ENCODE measurements around the gene SLC32A1.

The SLC32A1 gene

DNA sequence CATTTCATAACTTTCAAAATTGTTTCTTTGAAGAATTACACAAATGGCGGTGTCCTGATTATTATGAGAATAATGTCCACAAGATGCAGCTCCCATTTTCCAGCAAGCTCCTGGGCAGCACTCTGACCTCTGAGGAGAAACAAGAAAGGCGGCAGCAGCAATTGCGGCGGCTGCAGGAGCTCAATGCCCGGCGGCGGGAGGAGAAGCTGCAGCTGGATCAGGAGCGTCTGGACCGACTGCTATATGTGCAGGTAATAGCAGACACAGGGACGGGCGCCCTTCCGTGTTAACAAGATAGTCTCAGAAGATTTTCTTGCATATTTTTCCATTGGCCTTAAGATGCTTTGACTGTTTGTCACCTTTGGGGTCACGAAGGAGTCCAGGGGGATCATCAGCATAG, 30.6 kb downstream of the SLC32A1 start:
- TF ChIP-seq GATA1 (IDR thresholded peaks at IDR 0.05; ENCODE audit: low read depth, low read length), result no peak
- no peak for TF ChIP-seq POLR2A (IDR thresholded peaks at IDR 0.05; ENCODE audit: low read length)
- DNase-seq, result no peak

DNA sequence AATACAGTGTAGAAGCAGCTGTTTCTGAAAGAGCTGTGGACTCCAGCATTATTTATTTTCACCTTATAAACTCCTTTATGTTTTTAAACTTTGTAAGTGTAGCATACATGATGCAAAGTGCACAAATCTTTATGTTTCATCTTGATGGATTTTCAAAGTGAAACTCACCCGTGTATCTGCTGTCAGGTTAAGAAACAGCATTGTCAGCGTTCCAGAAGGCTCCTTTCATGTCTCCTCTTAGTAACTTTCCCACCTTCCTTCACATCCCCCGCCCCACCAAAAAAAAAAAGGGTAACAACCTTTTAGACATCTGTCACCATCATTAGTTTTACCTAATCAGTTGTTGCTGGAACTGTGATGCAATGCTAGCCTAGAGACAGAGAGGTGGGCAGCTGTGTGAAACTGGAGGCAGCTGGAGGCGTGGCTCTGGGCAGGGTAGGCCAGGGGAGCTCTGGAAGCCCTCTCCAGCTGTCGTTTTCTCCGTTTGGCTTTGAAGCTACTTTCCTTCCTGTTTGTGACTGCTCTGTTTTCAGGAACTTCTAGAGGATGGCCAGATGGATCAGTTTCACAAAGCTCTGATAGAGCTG, 31.1 kb downstream of the SLC32A1 start:
- TF ChIP-seq GATA1 (IDR thresholded peaks at IDR 0.05; ENCODE audit: low read depth, low read length) (no peak), POLR2A (IDR thresholded peaks at IDR 0.05; ENCODE audit: low read length) (no peak)
- DNase-seq, result no peak

DNA sequence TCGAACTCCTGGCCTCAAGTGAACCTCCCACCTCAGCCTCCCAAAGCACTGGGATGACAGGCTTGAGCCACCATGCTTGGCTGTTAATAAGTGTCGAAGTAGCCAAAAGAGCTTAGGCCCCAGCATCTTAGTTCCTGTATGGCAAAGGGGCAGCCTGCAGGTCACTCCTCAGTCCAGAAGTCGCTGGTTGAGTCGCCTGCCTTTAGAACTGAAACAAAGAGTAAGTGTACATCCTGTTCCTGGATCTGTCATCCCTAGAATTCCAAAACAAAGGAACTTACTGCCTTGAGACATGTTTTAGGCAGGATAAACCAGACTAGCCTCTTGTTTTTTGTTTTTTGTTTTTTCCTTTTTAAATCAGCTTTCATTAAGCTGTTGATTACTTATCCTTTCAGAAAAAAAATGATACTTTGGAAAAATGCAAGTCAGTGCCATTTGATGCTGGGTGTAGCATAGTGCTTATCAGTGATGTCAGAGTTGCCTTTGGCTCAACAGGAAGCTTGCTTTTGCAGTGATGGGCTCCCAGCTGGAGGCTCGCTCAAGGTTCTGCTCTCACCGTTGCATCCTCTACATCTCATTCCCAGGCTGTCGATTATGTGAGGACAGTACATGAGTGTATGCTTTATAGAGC, 33.0 kb downstream of the SLC32A1 start:
- peak; percentile 82 to 86 for DNase-seq
- no peak for TF ChIP-seq POLR2A (IDR thresholded peaks at IDR 0.05; ENCODE audit: low read length)
- no peak for TF ChIP-seq GATA1 (IDR thresholded peaks at IDR 0.05; ENCODE audit: low read depth, low read length)

DNA sequence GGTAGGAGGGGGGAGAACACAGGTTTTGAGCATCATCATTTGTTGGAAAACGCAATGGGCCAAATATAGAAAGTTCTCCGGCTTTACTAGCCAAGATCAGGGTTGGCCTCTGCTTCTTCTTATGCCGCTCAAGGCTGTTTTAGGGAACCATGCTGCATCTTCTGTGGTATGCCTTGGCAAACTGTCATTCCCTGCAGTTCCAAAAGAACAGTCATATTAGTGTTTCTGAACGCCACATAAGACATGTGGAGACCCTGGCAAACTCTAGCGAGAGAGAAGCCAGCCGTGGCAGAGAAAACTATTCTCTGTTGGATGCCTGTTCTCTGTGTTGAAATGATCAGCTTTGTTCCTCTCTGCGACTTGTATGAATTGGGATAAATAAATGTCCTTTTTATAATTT, 34.8 kb downstream of the SLC32A1 start:
- no peak for TF ChIP-seq GATA1 (IDR thresholded peaks at IDR 0.05; ENCODE audit: low read depth, low read length)
- no peak for TF ChIP-seq POLR2A (IDR thresholded peaks at IDR 0.05; ENCODE audit: low read length)
- DNase-seq, result no peak

DNA sequence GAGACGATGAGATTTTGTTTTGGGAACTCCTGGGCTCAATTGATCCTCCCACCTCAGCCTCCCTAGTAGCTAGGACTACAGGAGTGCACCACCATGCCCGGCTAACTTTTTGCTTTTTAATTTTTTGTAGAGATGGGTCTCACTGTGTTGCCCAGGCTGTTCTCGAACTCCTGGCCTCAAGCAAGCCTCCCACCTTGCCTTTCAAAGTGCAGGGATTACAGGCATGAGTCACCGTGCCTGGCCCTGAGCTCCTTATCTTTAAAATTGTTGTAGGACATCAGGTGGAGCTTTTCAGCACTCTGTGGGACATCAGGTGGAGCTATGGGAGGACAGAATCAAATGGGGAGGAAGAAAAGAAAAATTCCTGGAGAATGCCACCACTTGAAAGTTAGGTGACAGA, 36.7 kb downstream of the SLC32A1 start:
- no peak for DNase-seq
- TF ChIP-seq GATA1 (IDR thresholded peaks at IDR 0.05; ENCODE audit: low read depth, low read length) (no peak), POLR2A (IDR thresholded peaks at IDR 0.05; ENCODE audit: low read length) (no peak)

DNA sequence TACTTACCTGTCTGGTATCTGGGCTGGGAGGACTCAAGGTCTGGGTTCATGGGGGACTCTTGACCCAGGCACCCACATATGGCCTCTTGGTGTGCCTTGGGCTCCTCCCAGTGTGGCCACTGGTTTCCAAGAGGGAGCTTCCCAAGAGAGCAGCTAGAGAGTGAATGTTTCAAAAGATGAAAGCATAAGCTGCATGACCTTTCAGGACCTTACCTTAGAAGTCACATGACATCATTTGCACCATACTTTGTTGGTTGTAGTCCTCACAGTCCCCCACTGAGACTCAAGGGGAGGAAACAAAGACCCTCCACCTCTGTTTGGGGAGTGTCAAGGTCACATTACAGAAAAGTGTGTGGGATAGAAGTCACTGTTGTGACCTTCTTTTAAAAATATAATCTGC, 37.9 kb downstream of the SLC32A1 start:
- DNase-seq, result no peak
- TF ChIP-seq POLR2A (IDR thresholded peaks at IDR 0.05; ENCODE audit: low read length) (no peak), GATA1 (IDR thresholded peaks at IDR 0.05; ENCODE audit: low read depth, low read length) (no peak)

DNA sequence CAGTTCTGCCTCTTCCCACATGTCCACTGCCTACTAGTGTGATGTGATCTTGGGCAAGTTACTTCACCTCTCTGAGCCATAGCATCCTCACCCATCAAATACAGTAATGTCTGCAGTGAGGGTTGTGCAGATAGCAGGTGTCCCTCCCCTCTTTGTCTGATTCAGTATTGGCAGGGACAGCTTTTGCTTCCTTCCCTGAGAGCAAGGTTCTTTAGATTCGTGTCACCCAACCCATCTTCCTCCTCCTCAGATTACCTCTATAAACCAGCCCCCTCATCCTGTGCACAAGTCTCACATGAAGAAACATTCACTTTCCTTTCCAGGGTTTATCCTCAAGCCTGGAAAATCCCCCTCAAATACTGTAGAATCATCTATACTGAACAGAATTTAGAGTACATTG, 39.3 kb downstream of the SLC32A1 start:
- no peak for DNase-seq
- no peak for TF ChIP-seq POLR2A (IDR thresholded peaks at IDR 0.05; ENCODE audit: low read length)
- no peak for TF ChIP-seq GATA1 (IDR thresholded peaks at IDR 0.05; ENCODE audit: low read depth, low read length)

DNA sequence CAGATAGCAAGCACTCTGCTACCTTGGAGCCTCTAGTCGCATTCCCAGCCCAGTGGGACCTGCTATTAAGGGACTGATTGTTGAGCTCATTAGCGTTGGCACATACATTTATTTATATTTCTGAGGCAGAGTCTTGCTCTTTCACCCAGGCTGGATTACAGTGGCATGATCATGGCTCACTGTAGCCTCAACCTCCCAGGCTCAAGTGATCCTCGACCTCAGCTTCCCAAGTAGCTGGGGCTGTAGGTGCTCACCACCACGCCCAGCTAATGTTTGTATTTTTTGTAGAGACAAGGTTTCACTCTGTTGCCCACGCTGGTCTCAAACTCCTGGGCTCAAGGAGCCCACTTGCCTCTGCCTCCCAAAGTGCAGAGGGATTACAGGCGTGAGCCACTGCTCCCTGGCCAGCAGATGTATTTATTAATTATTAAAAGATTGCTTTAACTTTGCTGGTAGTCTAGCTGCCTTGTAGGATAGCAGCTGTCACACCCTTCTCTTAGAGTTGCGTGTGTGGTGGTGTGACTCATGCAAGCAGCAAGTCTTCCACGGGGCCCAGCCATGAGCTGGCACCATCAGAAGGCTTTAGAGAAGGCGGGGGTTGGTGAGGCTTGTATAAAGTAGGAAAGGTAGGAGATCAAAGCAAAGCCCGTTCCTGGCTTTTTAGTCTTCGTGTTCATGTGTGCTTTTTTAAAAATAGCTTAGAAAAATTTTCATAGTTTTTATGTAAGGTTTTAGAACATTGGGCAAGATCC, 40.5 kb downstream of the SLC32A1 start:
- peak; percentile 56 to 84 for DNase-seq
- TF ChIP-seq POLR2A (IDR thresholded peaks at IDR 0.05; ENCODE audit: low read length) (no peak), GATA1 (IDR thresholded peaks at IDR 0.05; ENCODE audit: low read depth, low read length) (no peak)

DNA sequence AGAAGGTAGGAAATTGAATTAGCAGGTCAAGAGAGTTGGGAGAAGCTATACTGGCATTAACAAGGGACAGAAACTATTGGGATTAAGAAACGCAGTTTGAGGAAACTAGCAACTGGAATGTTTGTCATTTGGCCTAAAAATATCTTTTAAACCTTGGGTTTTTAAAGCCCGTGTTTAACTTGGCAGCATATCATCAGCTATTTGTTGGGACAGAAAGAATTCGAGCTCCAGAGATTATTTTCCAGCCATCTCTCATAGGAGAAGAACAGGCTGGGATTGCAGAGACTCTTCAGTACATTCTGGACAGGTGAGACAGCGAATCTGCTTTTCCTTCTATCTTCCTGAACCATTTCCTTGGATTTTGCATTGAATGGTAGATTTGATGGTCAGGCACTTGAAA, 41.8 kb downstream of the SLC32A1 start:
- no peak for TF ChIP-seq GATA1 (IDR thresholded peaks at IDR 0.05; ENCODE audit: low read depth, low read length)
- TF ChIP-seq POLR2A (IDR thresholded peaks at IDR 0.05; ENCODE audit: low read length), result no peak
- no peak for DNase-seq

DNA sequence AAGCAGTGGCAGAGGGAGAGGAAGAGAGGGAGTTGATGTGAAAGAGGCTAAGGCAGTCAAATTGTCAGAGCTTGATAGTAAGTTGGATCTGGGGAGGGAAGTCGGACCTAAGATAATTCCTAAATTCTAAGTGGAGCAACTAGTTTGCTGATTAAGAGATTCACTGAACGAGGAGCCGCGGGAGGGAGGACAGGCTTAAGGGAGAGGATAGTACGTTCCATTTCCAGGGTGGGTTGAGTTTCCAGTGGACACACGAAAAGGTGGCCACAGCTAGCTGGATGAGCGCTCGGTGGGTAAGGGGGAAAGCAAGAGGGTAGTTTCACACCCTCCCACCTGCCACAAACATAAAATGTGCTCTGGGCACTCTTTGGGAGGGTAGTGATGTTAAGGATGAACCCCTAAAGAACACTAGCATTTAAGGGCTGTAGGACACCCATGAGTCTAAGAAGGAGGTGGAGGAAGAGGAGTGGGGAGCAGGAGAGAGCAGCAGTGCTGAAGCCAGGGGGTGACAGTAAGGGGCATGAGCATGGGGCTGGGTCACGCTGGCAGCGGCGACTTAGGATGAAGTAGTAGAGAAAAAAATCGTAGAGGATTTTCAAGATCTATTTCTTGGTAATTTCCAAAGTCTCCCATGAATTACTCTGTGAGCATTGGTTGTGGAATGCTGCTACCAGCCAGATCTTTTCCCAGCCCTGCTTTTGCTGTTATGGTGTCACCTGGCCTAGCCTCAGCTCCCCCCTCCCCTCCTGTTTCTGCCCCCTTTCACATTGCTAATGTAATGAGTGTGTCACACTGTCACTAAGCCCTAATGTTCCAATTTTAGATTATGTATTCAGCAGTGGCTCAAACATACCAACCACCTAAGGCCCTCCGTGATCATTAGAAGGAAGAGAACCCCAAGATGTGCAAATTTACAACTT, 45.4 kb downstream of the SLC32A1 start:
- TF ChIP-seq POLR2A (IDR thresholded peaks at IDR 0.05; ENCODE audit: low read length) (no peak), GATA1 (IDR thresholded peaks at IDR 0.05; ENCODE audit: low read depth, low read length) (no peak)
- no peak for DNase-seq

DNA sequence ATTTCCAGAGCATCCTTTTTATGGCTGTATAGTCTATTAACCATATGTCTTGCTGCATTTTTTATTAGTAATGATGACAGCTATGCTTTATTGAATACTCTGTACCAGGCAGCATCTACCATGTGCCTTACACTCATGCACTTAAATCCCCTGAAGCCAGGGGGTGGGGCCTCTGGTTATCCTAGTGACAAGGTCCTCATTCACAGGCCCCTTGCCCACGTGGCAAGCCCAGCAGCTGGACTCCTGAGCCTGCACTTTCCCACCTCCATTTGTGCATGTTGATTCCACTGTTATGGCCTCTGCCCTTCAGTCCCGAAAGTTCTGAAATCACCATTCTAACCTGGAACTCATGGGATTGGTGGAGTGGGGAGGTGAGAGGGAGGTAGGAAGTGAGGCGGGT, 46.3 kb downstream of the SLC32A1 start:
- TF ChIP-seq POLR2A (IDR thresholded peaks at IDR 0.05; ENCODE audit: low read length), result no peak
- no peak for TF ChIP-seq GATA1 (IDR thresholded peaks at IDR 0.05; ENCODE audit: low read depth, low read length)
- DNase-seq, result no peak

DNA sequence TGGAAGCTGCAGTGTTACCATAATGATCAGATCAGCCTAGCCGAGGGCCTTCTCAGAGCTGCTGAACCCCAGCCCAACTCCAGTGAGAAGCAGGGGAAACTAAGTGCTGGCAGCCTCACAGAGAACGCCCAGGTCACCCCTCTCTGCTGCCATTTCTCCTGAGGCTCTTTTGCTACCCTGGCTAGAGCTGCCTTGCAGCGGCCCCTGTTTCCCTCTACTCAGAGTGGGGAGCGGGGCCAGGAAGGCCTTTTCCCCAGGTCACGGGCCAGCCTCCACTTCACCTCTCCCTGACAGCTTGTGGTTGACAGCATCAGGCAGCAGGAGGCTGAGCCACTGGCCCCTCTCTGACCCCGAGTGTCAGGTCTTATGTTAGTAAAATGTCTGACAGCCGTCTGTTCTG, 46.7 kb downstream of the SLC32A1 start:
- no peak for DNase-seq
- TF ChIP-seq POLR2A (IDR thresholded peaks at IDR 0.05; ENCODE audit: low read length) (no peak), GATA1 (IDR thresholded peaks at IDR 0.05; ENCODE audit: low read depth, low read length) (no peak)

DNA sequence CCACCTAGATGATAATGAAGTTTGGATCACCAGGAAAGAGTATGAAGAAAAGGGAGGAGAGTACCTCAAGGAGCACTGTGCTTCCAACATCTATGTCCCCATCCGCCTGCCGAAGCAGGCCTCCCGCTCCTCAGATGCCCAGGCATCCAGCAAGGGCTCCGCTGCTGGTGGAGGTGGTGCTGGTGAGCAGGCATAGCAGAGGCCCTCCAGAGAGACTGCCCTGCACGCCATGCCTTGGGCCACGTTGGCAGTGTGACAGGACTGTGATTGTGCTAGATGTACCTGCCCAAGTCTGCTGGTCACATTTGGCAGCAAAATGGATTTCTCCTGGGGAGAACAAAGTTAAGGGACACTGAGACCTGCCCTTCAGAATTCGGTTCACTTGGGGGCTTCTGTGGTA, 47.3 kb downstream of the SLC32A1 start:
- no peak for TF ChIP-seq GATA1 (IDR thresholded peaks at IDR 0.05; ENCODE audit: low read depth, low read length)
- TF ChIP-seq POLR2A (IDR thresholded peaks at IDR 0.05; ENCODE audit: low read length), result no peak
- no peak for DNase-seq

DNA sequence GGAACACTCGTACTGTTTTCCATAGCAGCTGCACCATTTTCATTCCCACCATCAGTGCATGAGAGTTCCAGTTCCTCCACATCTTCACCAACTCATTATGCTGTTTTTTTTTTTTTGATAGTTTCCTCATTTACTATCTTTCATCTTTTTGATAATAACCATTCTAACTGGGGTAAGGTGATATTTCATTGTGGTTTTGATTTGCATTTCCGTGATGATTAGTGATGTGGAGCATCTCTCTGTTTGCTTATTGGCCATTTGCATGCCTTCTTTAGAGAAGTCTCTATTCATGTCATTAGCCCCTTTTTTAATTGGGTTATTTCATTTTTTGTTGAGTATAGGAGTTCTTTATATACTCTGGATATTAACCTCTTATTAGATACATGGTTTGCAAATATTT, 49.9 kb downstream of the SLC32A1 start:
- no peak for TF ChIP-seq POLR2A (IDR thresholded peaks at IDR 0.05; ENCODE audit: low read length)
- no peak for TF ChIP-seq GATA1 (IDR thresholded peaks at IDR 0.05; ENCODE audit: low read depth, low read length)
- no peak for DNase-seq
